Measurements from ENCODE around the gene NEXN.

- TF ChIP-seq CTCF (IDR thresholded peaks at IDR 0.05; ENCODE audit: low read depth, low read length) (no peak), EZH2phosphoT487 (IDR thresholded peaks at IDR 0.05; ENCODE audit: low read depth) (no peak)
Measured at GRCh38 chr1:77866296-77866695, 22.1 kb upstream of the NEXN start.
